RPMI7951 (cell line): ENCODE results near the gene FHIT. TPM values are rescaled to one million over a fixed set of nuclear protein-coding genes. Genes with fewer than 3 reads are reported as not detected.

Experiments used
- DNase-seq: peaks from one replicate; pipeline ENCODE4 v3.0.0-alpha.2; 2012; ENCODE audit warnings: low read depth
- total RNA-seq: library from RNA; depleted of rRNA; stranded (reverse); fragments of >200 nt; shearing (Covaris generic); gene quantifications from 2 replicates; pipeline ENCODE4 v1.2.3, GENCODE V29; 2014

The FHIT gene
- total RNA-seq, 1 experiment from 2014 or later: 2.4 TPM

DNA sequence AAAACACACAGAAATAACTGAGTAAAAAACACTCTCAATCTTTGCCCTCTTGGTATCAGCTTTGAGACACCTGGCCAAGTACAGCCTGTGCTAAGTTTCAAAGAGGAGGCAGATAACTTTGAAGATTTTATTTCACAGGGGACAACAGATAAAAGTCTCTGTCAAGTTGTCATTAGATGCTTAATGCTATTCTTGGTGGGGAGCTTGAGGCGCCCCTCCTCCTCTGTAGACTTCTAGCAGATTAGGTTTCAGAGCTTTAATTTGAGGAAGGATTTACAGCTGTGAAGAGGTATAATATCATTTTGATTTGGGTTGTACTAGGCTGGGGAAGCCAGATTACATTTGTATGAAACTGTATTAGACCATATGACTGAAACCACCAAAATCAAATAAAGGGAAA lies 620.3 kb downstream of the FHIT start:
- no peak for DNase-seq

DNA sequence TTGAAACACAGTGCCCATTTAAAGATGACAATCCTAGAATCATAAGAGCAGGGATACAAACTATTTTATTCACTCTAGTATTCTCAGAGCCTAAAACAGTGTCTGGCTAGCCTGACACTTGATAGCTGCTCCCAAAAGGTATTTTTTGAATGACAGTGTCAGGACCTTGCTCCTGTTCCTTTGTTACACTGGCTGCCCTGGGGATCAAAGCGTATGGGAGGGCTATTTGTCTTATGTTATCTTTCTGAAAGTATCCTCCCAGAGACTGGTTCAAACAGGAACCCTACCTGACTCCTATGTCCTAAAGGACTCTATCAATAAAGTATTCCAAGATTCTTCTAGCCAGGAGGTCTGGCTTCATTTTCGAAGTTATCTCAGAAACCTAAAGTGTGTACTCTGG lies 621.4 kb downstream of the FHIT start:
- no peak for DNase-seq

DNA sequence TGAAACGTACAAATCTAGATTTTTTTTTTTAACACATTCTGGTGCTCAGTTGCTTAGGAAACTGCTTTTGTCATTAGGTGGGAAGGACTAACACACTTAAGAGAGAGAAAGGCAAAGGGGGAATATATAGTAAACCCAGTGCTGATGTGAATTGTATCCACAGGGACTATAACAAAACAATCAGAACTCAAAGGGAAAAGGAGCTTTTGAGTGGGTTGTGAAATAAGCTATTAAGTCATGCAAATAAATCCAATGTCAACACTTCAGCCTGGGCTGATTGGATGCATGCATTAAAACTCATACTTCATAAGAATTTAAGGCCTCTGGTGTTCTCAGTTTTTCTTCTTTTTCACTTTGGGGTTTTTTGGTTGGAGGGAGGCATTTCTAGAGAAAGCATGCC lies 628.9 kb downstream of the FHIT start:
- no peak for DNase-seq

DNA sequence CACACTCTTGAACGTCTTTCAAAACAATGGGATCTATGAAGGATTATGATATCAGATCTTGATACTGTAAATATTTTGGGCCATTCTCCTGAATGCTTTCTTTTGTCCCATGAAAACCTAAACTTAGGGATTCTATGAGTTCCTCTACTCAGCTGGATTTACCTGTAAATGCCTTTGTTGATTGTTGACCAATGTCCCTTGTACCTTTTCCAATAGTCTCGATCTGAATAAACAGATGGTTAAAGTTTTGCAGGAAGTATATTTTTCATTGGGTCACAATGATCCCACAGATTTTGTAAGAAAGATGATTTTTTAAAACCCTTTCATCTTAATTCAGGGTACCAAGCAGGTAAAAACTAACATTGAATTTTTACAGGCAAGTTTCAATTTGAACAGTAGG lies 634.1 kb downstream of the FHIT start:
- DNase-seq: no peak

DNA sequence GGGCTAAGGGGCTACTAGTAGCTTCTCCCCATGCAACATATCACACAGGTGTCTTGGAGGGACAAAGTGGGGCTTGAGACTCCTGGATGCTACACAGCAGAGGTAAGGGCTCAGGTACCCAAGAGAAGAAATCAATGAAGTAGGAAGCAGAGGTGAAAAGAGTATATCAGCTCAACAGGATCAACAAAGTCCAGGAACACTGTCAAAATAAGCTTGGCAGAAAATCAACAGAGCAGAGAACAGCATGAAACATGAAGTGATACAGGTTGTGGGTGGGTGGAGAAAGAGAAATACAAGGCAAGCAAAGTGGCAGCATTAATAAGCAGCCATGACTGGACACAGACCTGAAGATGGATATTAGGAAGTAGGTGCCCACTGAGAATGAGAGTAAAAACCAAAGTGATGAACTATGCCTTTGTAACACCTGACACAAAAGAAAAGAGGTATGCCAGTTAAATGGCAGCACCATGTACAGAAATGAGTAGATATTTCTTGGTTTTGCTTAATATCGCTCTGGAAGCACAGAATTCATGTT lies 637.4 kb downstream of the FHIT start:
- DNase-seq: no peak

DNA sequence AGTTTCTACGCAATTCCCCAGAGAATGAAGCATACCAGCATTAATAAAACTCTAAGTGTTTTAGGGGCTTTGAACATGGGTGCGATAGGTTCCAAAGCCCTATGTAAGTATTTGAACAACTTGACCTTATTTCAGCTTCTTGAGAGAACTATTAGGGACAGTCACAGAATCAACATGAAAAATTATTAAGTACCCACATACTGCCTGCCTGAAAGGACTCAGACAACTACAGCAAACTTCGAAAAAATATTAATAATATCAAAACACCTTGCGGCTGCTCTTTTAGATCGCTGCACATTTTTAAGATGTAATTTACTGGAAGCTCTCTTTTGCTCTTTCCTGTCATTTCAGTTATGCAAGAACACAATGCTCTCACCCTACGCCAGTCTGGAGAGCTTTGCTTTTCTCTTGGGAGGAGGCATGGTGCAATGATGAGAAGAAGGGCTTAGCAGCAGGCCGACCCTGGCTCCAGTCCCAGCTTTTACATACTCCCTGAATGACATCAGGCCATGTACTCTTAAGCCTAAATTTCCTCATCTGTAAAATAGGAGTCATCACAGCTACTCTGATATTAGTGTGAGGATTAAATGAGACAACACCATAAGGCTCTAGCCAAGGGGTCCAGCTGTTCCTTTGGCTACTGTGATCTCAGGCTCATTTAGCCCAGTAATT lies 640.7 kb downstream of the FHIT start:
- DNase-seq: no peak

DNA sequence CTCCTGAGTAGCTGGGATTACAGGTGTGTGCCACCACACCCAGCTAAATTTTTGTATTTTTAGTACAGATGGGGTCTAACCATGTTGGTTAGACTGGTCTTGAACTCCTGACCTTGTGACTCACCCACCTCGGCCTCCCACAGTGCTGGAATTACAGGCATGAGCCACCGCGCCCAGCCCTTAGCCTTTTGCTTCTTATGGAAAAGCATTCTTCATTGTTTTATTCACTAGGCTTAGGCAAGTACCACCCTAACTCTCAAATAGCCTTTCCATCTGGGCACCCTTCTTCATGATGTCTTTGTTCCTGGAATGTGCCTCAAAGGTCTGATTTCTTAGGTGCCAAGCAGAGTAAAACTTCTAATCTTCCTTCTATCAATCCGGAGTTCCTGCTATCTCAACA lies 641.8 kb downstream of the FHIT start:
- peak; percentile 10 for DNase-seq

DNA sequence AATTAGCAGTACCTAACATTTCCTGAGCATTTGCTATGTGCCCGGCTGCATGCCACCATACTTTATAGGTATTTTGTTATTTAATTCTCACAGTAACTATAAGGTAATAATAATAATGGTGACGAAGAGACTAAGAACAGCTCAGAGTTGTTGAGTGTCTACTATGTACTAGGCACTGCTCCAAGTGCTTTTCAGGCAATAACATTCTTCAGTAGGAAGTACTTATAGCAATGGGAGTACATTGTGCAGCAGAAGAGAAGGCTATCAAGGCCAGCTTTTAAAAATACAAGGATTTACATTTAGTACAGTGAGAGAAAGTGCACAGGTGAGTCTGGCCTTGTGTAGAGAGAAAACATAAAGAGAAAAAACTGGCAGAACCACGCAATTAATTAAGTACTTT lies 647.4 kb downstream of the FHIT start:
- DNase-seq: no peak

DNA sequence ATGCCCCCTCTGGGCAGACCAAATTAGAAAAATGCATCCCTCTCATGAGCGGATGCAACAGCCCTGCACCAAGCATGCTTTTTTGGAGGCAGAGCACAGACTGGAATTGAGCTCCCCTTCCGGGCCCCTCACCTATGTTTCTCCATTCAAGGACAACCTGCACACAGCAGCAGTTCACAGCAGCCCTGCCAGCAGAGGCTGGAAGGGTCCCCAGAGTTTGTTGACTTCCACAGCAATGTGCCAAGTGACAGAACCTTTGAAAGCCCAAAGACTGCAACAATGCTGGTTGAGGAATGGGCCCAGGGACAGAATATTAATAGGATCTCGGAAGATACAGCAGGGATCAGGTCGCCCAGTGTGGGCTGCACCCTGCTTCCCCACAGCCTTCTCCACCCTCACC lies 650.4 kb downstream of the FHIT start:
- no peak for DNase-seq

DNA sequence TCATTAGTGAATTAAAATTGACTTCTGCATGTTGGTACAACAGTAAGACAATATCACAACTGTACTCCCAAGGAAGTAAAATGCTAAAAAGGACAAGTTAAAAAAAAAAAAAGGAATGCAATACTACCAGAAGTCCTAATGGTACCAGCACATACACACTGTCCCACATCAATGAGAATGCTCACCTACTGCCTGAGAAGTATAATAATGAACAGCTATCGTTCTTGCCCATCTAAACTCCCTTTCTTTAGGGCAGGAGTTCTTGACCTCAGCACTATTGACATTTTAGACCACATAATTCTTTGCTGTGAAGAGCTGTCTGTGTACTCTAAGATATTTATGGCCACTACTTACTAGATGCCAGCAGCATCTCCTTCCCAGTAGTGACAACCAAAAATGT lies 651.7 kb downstream of the FHIT start:
- DNase-seq: no peak

DNA sequence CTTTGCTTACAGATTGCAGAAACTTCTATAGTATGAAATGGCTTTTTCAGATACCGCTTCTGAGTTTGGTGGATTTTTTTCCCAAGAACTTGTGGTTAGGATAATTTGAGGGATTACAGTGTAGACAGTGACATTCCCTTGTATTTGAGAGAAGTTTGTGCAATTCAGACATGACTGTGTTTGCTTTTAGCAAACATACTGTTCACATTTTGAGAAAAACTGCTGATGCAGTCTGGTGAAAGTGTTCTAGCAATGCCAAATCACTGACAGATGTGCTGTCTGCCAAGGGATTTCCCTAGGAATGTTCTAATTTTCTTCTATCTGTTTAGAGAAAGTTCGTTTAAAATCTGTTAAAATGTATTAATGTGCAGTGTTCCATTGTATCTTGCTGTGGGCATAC lies 652.6 kb downstream of the FHIT start:
- no peak for DNase-seq

DNA sequence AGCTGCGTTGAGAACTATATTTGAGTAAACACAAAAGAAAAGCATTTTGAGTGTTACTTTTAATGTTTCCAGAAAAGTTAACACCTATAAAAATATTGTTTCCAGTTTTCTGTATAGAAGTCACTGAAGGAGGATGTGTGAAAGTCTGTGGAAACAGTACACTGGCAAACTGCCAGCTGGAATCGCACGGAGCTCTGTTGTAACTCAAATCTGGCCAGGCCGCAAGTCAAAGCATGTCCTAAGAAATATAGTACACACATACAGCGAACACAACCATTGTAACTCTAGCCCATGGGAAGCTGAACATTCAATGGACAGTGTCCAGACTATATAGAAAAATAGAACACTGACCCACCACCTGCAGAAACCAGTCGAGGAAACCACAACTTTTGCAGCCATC lies 657.2 kb downstream of the FHIT start:
- no peak for DNase-seq

DNA sequence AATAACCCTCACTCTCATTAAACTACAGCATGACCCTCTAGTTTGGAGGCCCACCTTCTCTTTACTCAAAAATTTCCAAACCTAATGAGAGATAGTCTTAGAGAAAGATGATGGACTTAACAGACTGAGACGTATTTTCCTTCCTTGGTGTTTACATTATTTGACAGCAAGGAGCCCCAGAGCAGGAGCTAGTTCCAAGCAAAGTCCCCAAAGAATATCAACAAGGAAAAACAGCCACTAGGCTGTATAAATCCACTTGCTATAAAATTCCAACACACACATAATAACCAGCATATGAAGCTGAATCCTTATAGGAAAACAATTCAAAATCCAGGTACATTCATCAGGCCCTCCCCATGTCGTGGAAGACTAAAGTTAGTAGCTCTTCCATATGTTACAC lies 660.0 kb downstream of the FHIT start:
- DNase-seq: no peak

DNA sequence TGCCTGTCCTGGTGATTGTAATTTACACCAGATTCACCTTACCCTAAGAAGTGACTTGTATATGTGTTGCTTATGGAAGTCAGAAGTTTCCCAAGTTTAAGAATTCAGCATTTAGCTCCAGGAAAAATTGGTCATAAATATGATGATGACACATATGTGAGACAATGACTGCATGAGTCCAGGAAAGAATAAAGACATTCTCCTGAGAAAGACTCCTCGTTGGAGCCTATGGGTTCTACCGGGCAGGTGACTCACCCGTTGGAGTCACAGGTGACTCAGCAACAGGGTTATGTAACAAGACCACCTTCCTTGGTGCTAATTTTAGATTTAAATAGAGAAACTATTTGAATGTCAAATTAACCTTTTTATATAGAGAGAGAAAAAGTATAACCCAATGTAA lies 662.4 kb downstream of the FHIT start:
- peak; percentile 71 for DNase-seq

DNA sequence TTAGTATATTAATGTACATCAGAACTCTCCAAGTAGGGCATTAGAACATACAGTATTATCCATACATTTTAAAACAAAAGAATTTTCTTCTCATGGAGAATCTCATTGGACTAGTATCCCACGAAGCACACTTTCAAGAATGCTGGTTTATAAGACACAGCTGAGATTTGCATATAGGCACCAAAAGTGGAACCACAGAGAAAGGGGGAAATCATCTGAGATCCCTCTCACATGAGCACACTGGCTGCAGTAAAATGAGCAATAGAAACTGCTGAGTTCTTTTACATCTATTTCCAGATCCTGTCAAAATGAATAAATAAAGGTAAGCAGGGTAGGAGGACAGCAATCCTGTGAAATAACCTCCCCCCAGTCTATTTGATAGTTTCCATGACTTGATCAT lies 665.3 kb downstream of the FHIT start:
- no peak for DNase-seq

DNA sequence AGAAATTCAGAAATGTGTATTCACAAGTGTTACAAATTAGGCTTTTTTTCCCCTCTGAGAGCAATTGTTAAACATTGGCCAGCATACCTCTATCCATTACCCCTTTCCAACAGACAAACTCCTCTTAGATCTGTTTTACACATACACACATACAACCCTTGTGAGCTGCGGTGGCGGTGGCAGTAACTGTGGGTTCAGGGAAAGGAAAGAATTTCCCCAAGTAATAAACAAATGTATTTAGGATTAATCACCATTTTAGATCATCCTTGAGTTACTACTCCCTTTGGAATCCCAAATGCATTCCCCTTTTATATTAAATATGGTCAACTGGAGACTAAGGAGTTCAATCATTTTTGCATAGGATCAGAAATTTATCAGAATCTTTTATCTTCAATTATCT lies 667.0 kb downstream of the FHIT start:
- DNase-seq: peak; percentile 23

DNA sequence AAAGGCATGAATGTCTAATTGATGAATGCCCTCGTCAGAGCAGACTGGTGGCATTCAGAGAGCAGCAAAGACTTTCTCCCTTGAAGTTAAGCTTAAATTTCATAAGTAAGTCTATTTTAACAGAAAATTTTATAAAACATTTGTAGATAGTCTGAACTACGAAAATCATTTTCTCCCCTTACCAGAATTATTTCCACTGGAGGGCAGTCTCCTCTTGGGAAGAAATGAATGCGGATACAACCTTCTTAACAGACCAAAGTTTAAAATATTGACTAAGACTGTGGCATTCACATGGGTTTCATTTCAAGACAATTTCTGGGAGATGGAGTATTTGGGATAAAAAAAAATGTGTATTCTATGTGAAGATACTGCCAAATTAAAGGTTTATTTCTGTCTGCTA lies 669.0 kb downstream of the FHIT start:
- DNase-seq: peak; percentile 24

DNA sequence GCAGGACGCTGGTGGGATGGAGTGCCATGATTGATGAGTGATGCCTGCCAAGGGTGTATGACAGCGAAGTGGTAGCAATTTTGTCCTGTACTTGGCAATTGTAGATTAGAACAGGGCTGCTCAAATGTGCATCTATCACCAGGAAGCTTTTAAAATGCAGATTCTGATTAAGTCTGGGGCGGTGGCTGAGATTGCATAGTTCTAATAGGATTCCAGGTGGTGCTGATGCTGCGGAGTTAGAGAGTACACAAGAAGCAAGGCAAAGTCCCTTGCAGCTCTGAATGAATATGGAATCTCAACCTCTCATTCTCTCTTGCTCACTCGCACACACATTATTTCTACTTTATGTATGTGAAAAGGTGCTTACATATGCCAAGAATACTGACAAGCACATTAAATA lies 670.4 kb downstream of the FHIT start:
- no peak for DNase-seq

DNA sequence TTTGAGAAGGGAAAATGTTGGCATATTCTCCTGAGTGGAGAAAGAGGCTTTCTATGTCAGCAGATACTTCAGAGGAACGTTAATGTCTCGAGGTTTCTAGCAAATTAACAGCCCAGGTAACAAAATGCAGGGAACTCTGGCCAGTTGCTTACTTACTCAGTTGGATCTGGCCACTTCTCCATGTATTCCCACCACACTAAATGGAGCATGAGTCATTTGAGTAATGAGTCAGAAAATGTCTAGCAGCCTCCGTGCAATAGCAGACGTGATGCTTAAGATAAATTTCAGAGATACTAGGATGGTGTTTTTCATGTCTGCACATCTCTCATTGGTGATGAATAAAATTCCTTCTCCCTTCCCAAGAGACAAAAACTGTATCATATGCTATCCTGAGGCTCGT lies 671.5 kb downstream of the FHIT start:
- DNase-seq: peak; percentile 88

DNA sequence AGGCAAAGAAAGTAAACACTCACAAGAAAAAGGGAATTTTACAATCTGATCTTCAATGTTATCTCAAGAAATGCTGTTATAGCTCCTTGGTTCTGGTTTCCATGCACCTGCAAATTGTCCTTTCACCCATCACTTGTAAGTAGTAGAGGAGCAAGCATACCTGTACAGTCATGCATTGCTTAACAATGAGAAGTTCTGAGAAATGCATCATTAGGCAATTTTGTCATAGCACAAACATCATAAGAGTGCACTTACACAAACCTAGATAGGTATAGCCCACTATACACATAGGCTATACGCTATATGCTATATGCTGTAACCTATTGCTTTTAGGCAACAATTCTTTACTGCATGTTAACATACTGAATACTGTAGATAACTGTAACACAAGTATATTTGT lies 672.3 kb downstream of the FHIT start:
- DNase-seq: no peak

DNA sequence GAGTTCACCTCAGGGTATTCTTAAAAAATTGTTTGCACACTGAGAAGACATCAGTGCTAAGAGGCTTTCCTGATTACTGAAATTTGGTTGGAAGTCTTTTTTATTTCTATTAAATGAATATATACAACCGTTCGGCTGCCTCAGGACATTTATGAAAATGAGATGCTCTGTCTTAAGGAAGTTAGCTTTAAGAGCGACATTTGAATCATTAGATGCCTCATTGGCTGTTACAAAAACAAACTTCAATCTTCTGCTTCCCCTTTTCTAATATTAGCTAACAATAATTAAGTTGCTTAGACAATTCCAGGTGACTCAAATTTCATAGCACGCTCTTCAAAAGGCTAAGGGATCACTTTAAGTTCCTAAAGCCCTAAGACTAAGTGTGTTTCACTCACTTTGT lies 673.7 kb downstream of the FHIT start:
- no peak for DNase-seq

DNA sequence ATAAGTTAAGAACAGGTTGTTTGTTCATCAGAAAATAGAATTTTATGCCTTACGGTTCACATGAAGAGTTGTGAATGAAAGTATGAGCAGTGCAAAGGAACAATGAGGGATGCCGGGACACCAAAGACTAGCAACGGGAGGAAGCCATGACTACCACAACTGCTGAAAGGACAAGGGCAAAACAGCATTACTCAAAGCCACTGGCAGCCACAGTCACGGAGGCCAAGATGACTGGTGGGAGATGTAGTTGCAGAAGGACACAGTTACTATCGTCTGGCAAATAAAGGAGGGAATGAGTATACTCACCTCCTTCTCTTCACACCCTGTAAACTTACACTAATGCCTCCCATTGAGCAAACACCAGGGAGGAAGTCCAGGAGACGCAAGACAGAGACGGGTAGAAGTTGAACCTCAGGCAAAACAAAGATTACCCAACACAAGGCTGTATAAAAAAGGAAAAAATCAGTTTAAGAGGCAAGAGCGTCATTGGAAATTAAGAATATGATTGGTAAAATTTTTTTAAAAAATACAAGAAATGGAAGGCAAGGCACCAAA lies 675.5 kb downstream of the FHIT start:
- DNase-seq: peak; percentile 26

DNA sequence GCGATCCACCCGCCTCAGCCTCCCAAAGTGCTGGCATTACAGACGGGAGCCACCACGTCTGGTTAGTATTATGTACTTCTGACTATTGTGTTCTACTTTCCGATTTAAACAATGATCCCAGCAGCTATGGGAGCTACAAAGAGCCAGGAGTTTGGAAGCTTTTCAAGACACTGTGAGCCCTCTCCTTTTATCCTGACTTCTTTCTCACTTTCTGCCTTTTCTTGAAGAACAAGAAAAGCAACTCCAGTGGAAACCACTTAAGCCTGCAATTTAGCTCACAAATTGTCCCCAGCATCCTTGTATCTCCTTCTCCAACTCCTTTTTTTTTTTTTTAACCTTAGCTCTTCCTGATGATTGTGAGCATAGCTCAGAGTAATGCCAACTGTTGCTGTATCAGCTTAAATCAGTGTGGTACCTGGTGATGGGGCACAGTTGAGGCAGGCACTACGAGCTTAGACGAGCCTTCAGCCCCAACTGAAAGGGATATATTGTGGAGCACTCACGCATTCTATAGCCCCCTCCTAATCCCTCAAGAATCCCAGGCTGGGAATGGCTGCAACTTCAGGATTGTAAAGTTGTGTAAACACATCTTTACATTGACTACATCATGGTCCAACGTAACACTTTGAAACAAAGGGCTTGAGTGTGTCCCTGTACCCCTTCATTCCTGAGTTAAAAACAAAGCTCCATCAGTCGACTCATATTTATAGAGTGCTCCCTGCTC lies 677.0 kb downstream of the FHIT start:
- no peak for DNase-seq
